Adrenal gland (tissue), 12 donors: ENCODE data around the gene UBE2D2. TPM values are rescaled to one million over a fixed set of nuclear protein-coding genes. Genes with fewer than 3 reads are reported as not detected.

Source experiments
- DNase-seq, 7 donors: peaks; one replicate each; pipeline ENCODE4 v3.0.0-alpha.2; 2019 to 2020
- H3K27ac ChIP-seq, 5 donors: fragments of 200-600 bp; sonication (generic) in 4 of 5; 1 replicate in 3 of 5; 2 replicates in 2 of 5; pipeline versions ENCODE4 v1.5.1 to v1.8.0; 2016 to 2020; ENCODE audit warnings: mild to moderate bottlenecking in 1 of 5
- H3K27me3 ChIP-seq: fragments of 200-600 bp; 2 replicates; pipeline ENCODE4 v1.8.0; 2021
- H3K36me3 ChIP-seq, 2 donors: fragments of 200-600 bp; replicated peaks in 1 of 2; 1 replicate in 1 of 2; 2 replicates in 1 of 2; pipeline versions ENCODE4 v1.5.1 to v1.8.0; 2018 to 2022
- H3K4me1 ChIP-seq, 2 donors: fragments of 200-600 bp; replicated peaks in 1 of 2; 1 replicate in 1 of 2; 2 replicates in 1 of 2; pipeline versions ENCODE4 v1.5.1 to v1.8.0; 2018 to 2021
- H3K4me3 ChIP-seq, 4 donors: fragments of 200-600 bp; sonication (generic) in 3 of 4; one replicate each; pipeline ENCODE4 v1.5.1; 2016 to 2018
- H3K9me3 ChIP-seq, 3 donors: fragments of 200-600 bp; sonication (generic) in 1 of 3; replicated peaks in 1 of 3; 1 replicate in 2 of 3; 2 replicates in 1 of 3; pipeline versions ENCODE4 v1.5.1 to v1.8.0; 2016 to 2021
- POLR2A ChIP-seq, 2 donors: fragments of 450-650 bp; IDR thresholded peaks; one replicate each; pipeline ENCODE4 v1.6.1; 2017; ENCODE audit warnings: antibody characterized with exemption in 2 of 2, mild to moderate bottlenecking in 2 of 2, moderate library complexity in 1 of 2
- WGBS, 4 donors: extraction: QIAGEN DNeasy Blood & Tissue Kit in 2 of 4; methylation state at CpG; one replicate each; pipeline versions ENCODE4 v1.1.5 to v1.1.7; 2013 to 2017; 5-methylcytosine and 5-hydroxymethylcytosine counted together
- intact Hi-C, 2 donors: fragments of 100-400 bp; cut with DNase I; formaldehyde crosslinking; loops; one replicate each; pipeline versions ENCODE4 v1.14.1 to v1.15.0; 2022 to 2023
- polyA plus RNA-seq, 3 donors: library from polyadenylated mRNA; stranded (reverse); fragments of 200-250 nt in 2 of 3; fragments of 350-450 nt in 1 of 3; fragmentation: Illumina TruSeq in 1 of 3; extraction: RNeasy Lipid Tissue Mini Kit (QIAGEN cat#74804) in 1 of 3; gene quantifications; one replicate each; pipeline ENCODE4 v1.2.3, GENCODE V29; 2013 to 2014
- total RNA-seq, 9 donors: library from RNA; depleted of rRNA in 4 of 9; stranded (reverse); fragments of >200 nt in 4 of 9; fragments of 120-200 nt in 1 of 9; fragmentation: NEBNext Ultra II Directional in 1 of 9; extraction: Animal tissue kit (Norgen Biotek cat#: 25700) in 1 of 9; gene quantifications; one replicate each; pipeline versions ENCODE4 v1.1.0 to v1.2.4, GENCODE V29; 2013 to 2023
- TF ChIP-seq, protein P1 (sequence below), 6 experiments: fragments of 450-650 bp in 4 of 6; fragments of 200-600 bp in 2 of 6; sonication (generic) in 1 of 6; IDR thresholded peaks; 1 replicate in 5 of 6; 2 replicates in 1 of 6; pipeline versions ENCODE4 v1.5.1 to v1.8.0; 2016 to 2021; ENCODE audit warnings: antibody characterized with exemption in 6 of 6, mild to moderate bottlenecking in 2 of 6, moderate library complexity in 1 of 6
- donor health status: healthy with polysubstance abuse.
- donor health status: Bipolar disorder and iron deficiency.
- donor health status: DM: yes; HTN: yes; CAD: no.
- donor health status: DM: no; HTN: no; CAD: no.
- donor health status: DM: no; HTN: no; CAD: no.
- donor health status: DM: yes; HTN: yes; CAD: no.

UBE2D2 gene
- total and polyA plus RNA-seq, 12 donors: 43.5 to 189 (median 84.9) TPM

DNA sequence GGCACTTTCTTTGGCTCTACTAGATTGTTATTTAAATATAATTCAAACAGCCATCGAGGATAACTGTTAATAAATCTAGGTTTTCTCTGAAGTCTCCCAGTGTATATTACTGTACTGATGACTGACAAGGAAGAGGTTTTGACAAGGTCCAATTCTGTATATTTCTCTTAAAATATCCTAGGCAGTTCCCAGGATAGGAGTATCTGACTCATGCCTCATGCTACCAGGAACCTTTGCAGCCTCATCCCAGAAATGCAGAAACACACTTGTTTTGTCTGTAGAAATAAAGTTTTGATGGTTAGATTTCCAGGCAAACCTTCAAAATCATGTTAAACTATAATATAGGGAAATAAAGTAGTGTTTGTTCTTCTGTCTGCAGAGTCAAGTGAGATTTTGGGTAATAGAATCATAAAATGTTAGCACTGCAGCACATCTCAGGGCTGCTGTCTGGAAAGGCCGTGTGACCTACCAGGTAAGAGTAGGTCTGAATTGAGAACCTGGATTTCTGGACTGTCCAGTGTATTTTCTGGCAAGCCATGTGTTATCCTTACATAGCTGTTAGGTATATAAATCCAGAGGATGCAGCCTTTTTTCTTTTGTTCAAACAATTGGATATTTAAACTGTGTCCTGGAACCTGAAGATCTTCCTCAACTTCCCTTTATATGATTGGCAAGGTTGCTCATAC is 8.3 kb downstream of the UBE2D2 start:
- Histone ChIP-seq H3K4me3 (no peak overlapping the region), H3K27ac (peak overlapping the region in 1 of 5 donors; percentile 34), H3K27me3 (no peaks in the 10 kb centered on the region), H3K4me1 (peaks cover 28 to 64% of the 10 kb centered on the region in 2 donors), H3K9me3 (no peaks in the 10 kb centered on the region), H3K36me3 (no peaks in the 10 kb centered on the region)
- intact Hi-C loops: no loop called here
- DNase-seq: no peak
- TF ChIP-seq, protein P1, sequence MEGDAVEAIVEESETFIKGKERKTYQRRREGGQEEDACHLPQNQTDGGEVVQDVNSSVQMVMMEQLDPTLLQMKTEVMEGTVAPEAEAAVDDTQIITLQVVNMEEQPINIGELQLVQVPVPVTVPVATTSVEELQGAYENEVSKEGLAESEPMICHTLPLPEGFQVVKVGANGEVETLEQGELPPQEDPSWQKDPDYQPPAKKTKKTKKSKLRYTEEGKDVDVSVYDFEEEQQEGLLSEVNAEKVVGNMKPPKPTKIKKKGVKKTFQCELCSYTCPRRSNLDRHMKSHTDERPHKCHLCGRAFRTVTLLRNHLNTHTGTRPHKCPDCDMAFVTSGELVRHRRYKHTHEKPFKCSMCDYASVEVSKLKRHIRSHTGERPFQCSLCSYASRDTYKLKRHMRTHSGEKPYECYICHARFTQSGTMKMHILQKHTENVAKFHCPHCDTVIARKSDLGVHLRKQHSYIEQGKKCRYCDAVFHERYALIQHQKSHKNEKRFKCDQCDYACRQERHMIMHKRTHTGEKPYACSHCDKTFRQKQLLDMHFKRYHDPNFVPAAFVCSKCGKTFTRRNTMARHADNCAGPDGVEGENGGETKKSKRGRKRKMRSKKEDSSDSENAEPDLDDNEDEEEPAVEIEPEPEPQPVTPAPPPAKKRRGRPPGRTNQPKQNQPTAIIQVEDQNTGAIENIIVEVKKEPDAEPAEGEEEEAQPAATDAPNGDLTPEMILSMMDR (IDR thresholded peaks at IDR 0.05): no peak
- no peak for TF ChIP-seq POLR2A (IDR thresholded peaks at IDR 0.05)
- WGBS, 4 donors: 56 to 63% (median 60%) methylated on average over 2 of the region's 2 CpGs

DNA sequence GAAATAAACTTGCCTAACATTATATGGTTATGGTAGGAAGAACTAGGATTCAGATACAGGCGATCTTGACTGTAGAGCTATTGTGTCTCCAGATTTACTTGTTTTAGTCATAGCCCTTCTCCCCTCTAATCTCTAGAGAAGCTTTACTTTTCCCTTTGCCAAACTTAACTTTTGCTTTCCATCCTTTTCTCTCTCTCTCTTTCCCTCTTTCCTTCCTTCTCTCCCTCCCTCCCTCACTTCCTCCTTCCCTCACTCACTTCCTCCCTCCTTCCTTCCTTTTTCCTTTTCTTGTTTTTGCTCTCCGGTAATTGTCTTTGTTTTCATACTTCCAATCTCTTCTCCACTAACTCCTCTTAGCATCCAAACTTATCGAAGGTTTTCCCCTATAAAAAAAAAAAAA is 10.4 kb downstream of the UBE2D2 start:
- Histone ChIP-seq H3K27ac (peak overlapping the region in 1 of 5 donors; percentile 9), H3K4me1 (peaks cover 10 to 55% of the 10 kb centered on the region in 2 donors), H3K4me3 (no peak overlapping the region), H3K9me3 (no peaks in the 10 kb centered on the region), H3K36me3 (no peaks in the 10 kb centered on the region), H3K27me3 (no peaks in the 10 kb centered on the region)
- TF ChIP-seq POLR2A (IDR thresholded peaks at IDR 0.05): no peak
- TF ChIP-seq, protein P1 (IDR thresholded peaks at IDR 0.05): no peak
- 66 to 67% (median 67%) methylated on average over 3 of the region's 3 CpGs for WGBS, 4 donors
- intact Hi-C loops: no loop called here
- no peak for DNase-seq

DNA sequence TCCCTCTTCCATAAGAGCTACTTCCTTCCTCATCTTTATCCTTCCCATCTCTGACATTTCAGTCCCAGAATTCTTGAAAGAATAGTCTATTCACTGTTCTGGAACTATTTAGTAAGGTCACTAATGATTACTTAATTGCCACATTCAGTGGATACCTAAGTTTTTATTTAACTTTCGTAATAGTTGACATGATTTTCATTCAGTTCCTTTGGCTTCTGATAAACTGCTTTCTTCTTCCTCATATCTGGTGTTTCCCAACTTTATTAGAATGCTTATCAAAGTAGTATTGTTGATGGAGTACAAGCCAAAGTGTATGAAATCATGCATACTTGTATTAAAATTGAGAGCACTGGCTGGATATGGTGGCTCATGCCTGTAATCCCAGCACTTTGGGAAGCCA is 10.8 kb downstream of the UBE2D2 start:
- intact Hi-C loops: no loop called here
- TF ChIP-seq POLR2A (IDR thresholded peaks at IDR 0.05): no peak
- TF ChIP-seq, protein P1 (IDR thresholded peaks at IDR 0.05): no peak
- WGBS, 4 donors: 22 to 46% (median 40%) methylated on average over 1 of the region's 1 CpG
- Histone ChIP-seq H3K36me3 (no peaks in the 10 kb centered on the region), H3K9me3 (no peaks in the 10 kb centered on the region), H3K27ac (peak overlapping the region in 1 of 5 donors; percentile 20), H3K4me1 (peaks cover 9 to 51% of the 10 kb centered on the region in 2 donors), H3K27me3 (no peaks in the 10 kb centered on the region), H3K4me3 (no peak overlapping the region)
- DNase-seq: no peak

DNA sequence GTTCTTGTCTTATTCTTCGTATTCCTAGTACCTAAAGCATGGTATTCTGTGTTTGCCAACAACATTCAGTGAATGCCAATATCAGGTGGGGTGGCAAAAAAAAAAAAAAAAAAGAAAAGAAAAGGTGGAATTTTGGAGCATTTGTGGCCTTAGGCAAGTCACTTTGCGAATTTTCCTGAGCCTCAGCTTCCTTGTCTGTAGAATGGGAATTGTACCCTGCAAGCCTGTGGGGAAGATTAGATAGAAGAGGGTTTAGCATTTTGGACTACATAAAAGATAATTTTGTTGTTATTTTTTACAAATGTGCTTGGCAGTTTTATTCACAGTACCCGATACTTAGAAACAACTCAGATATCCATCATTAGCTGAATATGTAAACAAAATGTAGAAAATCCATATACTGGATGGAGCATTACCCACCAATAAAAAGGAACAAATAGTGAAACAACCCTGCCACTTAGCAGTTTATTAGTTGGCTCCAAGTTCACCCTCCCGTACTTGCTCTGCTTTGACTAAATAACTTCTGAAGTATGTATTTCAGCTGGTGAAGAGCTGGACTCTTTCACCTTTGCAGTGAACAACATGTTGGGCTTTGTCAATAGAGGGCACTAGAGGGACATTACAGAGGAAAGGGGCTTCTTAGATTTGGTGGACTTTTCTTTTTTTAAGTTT is 13.6 kb downstream of the UBE2D2 start:
- no peaks in the 10 kb centered on the region for H3K36me3 ChIP-seq
- H3K4me1 ChIP-seq: peaks cover 14 to 44% of the 10 kb centered on the region in 2 donors
- 68 to 74% (median 72%) methylated on average over 4 of the region's 4 CpGs for WGBS, 4 donors
- no peak overlapping the region for H3K27ac ChIP-seq
- DNase-seq: no peak
- no peaks in the 10 kb centered on the region for H3K9me3 ChIP-seq
- TF ChIP-seq POLR2A (IDR thresholded peaks at IDR 0.05): no peak
- TF ChIP-seq, protein P1 (IDR thresholded peaks at IDR 0.05): peak in 5 of 6 experiments; percentile 33 to 55 (median 38)
- intact Hi-C loops: no loop called here
- H3K4me3 ChIP-seq: no peak overlapping the region
- H3K27me3 ChIP-seq: no peaks in the 10 kb centered on the region
